Mucosa of rectum (tissue), 2 donors: ENCODE data around the gene CHD5.
"Not testable (repeated sequence)": the region's sequence is repeated elsewhere in the genome, so short reads cannot be mapped to it uniquely, and the experiment has no call there.

Experiments used
- H3K27ac ChIP-seq, 2 donors: one replicate each; pipeline ENCODE4 v1.7.0; 2013; ENCODE audit warnings: inconsistent platforms in 2 of 2, low read depth in 2 of 2, low read length in 2 of 2
- H3K27me3 ChIP-seq, 2 donors: one replicate each; pipeline ENCODE4 v1.7.0; 2013; ENCODE audit warnings: low read length in 2 of 2; ENCODE audit not compliant: control insufficient read depth in 2 of 2, insufficient read depth in 2 of 2
- H3K36me3 ChIP-seq, 2 donors: one replicate each; pipeline ENCODE4 v1.7.0; 2013; ENCODE audit warnings: low read length in 2 of 2; ENCODE audit not compliant: control insufficient read depth in 2 of 2, insufficient read depth in 2 of 2
- H3K4me1 ChIP-seq, 2 donors: one replicate each; pipeline ENCODE4 v1.7.0; 2013; ENCODE audit warnings: low read length in 2 of 2, mild to moderate bottlenecking in 1 of 2; ENCODE audit not compliant: control insufficient read depth in 2 of 2, insufficient read depth in 2 of 2
- H3K4me3 ChIP-seq, 2 donors: one replicate each; pipeline ENCODE4 v1.7.0; 2013; ENCODE audit warnings: low read length in 2 of 2
- H3K9ac ChIP-seq, 2 donors: one replicate each; pipeline ENCODE4 v1.7.0; 2013; ENCODE audit warnings: low read length in 2 of 2, low read depth in 1 of 2, mild to moderate bottlenecking in 1 of 2
- H3K9me3 ChIP-seq, 2 donors: one replicate each; pipeline ENCODE4 v1.7.0; 2013; ENCODE audit warnings: low read length in 2 of 2; ENCODE audit not compliant: control insufficient read depth in 2 of 2
- donor health status: healthy.
- donor health status: Normal muscosa, but diverticular disease.

Gene CHD5

DNA sequence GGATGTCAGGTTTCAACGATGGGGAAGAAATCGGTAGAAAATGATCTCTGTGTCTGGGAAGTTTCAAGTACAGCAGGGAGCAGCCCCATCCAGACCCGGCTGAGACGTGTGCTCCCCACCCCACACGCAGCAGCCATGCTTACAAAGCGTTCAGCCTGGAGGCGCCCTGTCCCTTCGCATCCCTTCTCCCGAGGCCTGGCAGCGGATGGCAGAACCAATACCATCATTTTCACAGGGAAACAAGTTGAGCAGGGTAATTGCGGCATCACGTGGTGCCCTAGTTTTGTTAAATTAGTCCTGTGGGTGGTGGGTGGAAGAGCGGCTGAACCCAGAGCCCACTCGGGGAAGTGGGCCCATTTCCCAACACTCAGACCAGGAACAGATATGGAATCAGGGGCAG, 110.5 kb downstream of the CHD5 start:
- Histone ChIP-seq H3K9ac (no peak overlapping the region), H3K27ac (no peak overlapping the region), H3K27me3 (no peaks in the 10 kb centered on the region), H3K4me1 (no peaks in the 10 kb centered on the region), H3K9me3 (no peaks in the 10 kb centered on the region), H3K4me3 (no peak overlapping the region), H3K36me3 (peaks cover 0 to 3% of the 10 kb centered on the region in 2 donors)

DNA sequence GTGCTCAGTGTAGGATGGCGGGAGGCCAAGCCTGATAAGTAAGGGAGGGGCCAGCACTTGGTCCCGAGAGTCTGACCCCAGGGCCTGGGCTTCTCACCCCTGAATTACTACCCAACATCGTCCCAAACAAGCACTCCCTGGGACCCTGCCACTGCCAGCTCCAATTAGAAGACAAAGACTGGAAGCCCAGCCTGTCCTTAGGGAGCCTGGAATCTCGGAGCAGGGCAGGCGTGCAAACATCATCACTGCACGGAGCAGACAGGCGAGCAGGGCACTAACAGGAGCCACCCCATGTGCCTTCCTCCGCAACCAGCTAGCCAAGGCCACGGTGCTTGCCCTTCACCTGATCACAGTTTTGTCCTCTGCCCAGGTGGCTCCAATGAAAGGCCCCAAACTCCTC, 111.2 kb downstream of the CHD5 start:
- H3K27ac ChIP-seq: no peak overlapping the region
- no peak overlapping the region for H3K4me3 ChIP-seq
- H3K9ac ChIP-seq: no peak overlapping the region
- H3K27me3 ChIP-seq: no peaks in the 10 kb centered on the region
- H3K9me3 ChIP-seq: no peaks in the 10 kb centered on the region
- no peaks in the 10 kb centered on the region for H3K36me3 ChIP-seq
- H3K4me1 ChIP-seq: no peaks in the 10 kb centered on the region

DNA sequence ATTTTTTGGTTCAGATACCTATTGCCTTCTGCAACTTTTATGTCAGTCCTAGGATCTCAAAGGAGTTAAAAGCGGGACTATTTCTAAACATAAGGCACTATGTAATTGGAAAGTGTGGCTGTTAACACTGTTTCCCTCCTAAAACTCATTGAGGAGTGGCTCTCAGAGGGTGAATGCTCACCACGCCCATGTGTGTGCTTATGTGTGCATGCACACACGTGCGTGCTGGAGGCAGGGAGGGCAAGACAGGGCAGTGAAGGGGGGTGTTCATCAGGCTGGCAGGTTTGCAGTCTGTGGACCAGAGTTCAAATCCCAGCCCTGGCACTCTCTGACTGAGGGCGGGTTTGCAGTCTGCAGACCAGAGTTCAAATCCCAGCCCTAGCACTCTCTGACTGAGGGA, 112.0 kb downstream of the CHD5 start:
- Histone ChIP-seq H3K27me3 (no peaks in the 10 kb centered on the region), H3K36me3 (no peaks in the 10 kb centered on the region), H3K9me3 (no peaks in the 10 kb centered on the region), H3K4me3 (no peak overlapping the region), H3K9ac (no peak overlapping the region), H3K27ac (no peak overlapping the region), H3K4me1 (no peaks in the 10 kb centered on the region)

DNA sequence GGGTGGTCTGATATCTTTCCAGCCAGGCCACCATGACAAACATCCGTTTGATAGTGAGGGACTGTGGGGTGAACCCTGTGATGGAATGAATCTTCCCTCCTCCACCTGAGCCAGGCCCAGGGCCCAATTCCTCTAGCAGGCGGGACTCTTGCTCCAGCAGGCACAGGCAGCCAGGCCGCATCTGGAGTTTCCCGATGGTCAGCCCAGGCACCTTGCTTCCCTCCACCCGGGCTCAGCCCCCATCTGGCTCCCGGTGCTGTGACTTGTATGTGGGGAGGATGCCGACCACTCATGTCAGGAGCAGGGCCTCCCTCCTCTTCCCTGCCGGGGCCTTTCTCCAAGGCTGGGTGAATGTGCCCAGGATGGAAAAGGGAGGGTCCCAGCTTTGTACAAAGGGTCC, 113.4 kb downstream of the CHD5 start:
- Histone ChIP-seq H3K4me3 (no peak overlapping the region), H3K9ac (no peak overlapping the region), H3K36me3 (no peaks in the 10 kb centered on the region), H3K27me3 (no peaks in the 10 kb centered on the region), H3K4me1 (no peaks in the 10 kb centered on the region), H3K27ac (no peak overlapping the region), H3K9me3 (no peaks in the 10 kb centered on the region)

DNA sequence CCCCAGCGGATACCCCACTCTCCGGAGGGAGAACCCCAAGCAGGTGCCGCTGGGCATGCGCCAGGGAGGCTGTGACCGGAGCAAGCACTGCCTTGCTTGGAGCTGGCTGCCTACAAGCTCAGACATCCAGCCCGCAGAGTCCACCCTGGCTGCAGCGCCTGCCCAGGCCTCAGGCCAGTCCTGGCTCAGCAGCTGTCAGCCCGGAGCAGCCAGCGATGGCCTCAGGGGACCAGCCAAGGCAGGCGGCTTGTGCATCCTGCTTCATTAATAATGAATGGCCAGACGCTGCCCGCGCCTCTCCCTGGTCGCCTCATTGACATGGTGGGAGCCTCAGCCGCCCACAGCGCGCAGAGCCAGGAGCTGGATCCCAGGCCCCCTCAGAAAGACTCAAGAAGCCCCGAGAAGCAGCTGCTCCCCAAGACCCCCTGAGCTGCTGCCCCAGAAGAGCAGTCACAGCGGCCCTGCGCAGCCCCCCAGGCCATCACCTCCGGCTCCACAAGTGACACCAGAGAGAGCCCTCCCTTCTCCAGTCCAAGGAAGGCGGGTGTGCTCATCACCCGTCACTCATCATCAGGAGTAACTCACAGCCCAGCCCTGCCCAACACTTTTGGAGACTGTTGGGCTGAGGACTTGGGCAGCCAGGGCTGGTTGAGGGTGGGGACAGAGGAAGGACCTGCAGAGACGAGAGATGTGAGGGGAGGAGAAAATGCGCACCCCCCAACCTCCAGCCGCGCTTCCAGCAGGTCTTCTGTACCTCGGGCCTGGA, 114.8 kb downstream of the CHD5 start:
- H3K9ac ChIP-seq: no peak overlapping the region
- H3K4me1 ChIP-seq: no peaks in the 10 kb centered on the region
- no peaks in the 10 kb centered on the region for H3K9me3 ChIP-seq
- H3K27ac ChIP-seq: no peak overlapping the region
- no peaks in the 10 kb centered on the region for H3K36me3 ChIP-seq
- no peaks in the 10 kb centered on the region for H3K27me3 ChIP-seq
- H3K4me3 ChIP-seq: no peak overlapping the region

DNA sequence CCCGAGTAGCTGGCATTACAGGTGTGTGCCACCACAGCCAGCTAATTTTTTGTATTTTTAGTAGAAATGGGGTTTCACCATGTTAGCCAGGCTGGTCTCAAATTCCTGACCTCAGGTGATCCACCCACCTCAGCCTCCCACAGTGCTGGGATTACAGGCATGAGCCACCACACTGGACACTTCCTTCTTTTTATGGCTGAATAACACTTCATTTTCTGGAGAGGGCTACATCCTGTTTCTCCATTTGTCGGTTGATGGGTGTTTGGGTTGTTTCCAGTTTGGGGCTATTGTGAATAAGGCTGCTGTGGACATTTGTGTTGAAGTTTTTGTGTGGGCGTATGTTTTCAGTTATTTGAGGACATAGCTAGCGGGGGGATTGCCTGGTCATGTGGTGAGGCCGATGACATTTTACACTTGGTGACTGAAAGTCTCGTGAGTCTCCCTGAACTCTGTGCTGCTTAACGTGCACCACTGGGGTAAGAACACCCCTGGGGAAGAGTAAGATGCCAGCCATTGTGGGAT, 116.5 kb downstream of the CHD5 start:
- H3K27ac ChIP-seq, H3K9me3 ChIP-seq, H3K27me3 ChIP-seq, H3K9ac ChIP-seq, H3K4me3 ChIP-seq, H3K36me3 ChIP-seq, H3K4me1 ChIP-seq: not testable (repeated sequence)

DNA sequence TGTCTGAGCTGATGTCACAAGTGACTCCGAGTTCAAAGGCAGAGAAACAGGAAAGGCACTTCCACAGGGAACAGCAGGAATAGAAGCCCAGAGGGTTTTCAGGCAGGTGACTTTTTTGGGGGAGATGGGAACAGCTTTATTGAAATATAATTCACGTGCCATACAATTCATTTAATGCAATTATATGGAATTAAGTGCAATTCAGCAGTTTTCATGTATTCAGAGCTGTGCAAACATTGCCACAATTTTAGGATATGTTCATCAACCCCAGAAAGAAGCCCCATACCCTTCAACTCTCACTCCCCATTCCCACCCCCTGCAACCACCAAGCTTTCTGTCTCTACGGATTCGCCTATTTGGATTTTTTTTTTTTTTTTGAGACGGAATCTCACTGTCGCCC, 117.5 kb downstream of the CHD5 start:
- no peak overlapping the region for H3K4me3 ChIP-seq
- H3K27ac ChIP-seq: no peak overlapping the region
- no peak overlapping the region for H3K9ac ChIP-seq
- peaks cover 0 to 2% of the 10 kb centered on the region in 2 donors for H3K36me3 ChIP-seq
- H3K9me3 ChIP-seq: no peaks in the 10 kb centered on the region
- no peaks in the 10 kb centered on the region for H3K27me3 ChIP-seq
- H3K4me1 ChIP-seq: peaks cover 0 to 3% of the 10 kb centered on the region in 2 donors

DNA sequence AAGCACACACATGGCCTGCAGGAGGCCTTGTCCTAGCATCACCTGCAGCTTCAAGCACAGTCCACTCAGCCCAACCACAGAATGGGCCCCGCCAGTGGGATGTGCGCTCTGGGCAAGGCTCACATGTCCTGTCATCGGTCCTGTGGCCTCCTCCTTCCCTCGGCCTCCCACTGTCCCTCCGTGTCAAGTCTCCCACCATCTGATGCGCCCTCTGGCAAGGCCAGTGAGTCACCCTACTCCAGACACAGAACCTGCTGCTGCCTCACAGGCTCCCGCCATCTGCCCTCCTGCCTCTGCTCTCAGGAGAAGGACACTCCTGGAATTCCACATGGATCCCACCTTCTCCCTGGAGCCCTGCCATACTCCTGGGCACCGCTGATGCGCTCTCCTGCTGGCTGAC, 120.3 kb downstream of the CHD5 start:
- H3K27ac ChIP-seq: no peak overlapping the region
- no peak overlapping the region for H3K4me3 ChIP-seq
- peaks cover 0 to 2% of the 10 kb centered on the region in 2 donors for H3K36me3 ChIP-seq
- H3K27me3 ChIP-seq: no peaks in the 10 kb centered on the region
- H3K9ac ChIP-seq: no peak overlapping the region
- H3K9me3 ChIP-seq: no peaks in the 10 kb centered on the region
- peaks cover 3 to 5% of the 10 kb centered on the region in 2 donors for H3K4me1 ChIP-seq

DNA sequence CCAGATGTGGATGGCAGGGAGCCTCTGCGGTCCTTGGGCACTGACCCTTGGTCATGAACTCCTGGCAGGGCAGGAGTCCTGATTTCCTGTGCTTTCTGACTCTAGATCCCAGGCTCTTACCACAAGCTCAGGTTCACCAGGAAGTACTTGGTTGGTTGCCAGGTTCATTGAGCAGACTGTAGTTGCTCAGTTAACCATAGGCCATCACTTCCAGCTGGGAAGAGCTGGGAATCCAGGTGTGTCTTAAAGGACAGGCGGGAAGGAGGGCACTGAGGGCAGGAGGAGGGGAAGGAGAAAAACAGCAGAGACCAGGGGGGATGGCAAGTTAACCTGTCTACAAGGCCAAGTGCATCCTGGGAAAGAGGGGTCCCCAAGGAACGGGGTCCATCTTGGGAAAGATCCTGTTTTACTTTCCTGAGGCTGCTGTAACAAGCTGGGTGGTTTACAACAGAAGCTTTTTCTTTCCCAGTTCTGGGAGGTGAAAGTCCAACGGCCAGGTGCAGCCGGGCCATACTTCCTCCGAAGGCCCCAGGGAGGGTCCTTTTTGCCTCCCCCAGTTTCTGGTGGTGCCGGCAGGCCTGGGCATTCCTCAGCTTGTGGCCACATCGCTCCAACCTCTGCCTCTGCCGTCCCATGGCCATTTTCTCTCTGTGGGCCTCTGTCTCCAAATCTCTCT, 122.8 kb downstream of the CHD5 start:
- H3K27me3 ChIP-seq: no peaks in the 10 kb centered on the region
- peaks cover 3 to 5% of the 10 kb centered on the region in 2 donors for H3K4me1 ChIP-seq
- H3K9ac ChIP-seq: no peak overlapping the region
- peaks cover 0 to 2% of the 10 kb centered on the region in 2 donors for H3K36me3 ChIP-seq
- H3K4me3 ChIP-seq: no peak overlapping the region
- H3K27ac ChIP-seq: no peak overlapping the region
- H3K9me3 ChIP-seq: no peaks in the 10 kb centered on the region

DNA sequence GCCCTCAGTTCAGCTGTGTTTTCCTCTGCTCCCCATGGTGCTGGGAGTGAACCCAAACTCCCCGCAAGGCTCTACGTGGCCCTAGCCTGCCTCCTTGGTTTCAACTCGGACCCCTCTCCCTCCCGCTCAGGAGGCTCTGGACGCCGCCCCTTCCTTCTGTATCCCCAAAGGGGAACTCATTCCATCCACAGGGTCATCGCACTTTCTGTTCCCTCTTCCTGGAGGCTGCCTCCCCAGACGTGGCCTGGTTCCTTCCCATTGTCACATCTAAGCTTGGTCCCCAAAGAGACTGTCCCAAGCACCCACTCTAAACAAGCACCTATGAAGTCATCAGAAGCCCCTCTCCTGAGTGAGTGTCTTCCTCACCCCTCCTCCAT, 123.6 kb downstream of the CHD5 start:
- H3K27me3 ChIP-seq: no peaks in the 10 kb centered on the region
- H3K9ac ChIP-seq: no peak overlapping the region
- no peak overlapping the region for H3K27ac ChIP-seq
- H3K4me3 ChIP-seq: no peak overlapping the region
- H3K36me3 ChIP-seq: peaks cover 0 to 2% of the 10 kb centered on the region in 2 donors
- no peaks in the 10 kb centered on the region for H3K9me3 ChIP-seq
- peaks cover 3 to 5% of the 10 kb centered on the region in 2 donors for H3K4me1 ChIP-seq
